ENCODE results near the gene TTC27.
"Not testable (repeated sequence)": the region's sequence is repeated elsewhere in the genome, so short reads cannot be mapped to it uniquely, and the experiment has no call there.

The TTC27 gene

GRCh38 chr2:32719933-32720716, 92.3 kb downstream of the TTC27 start:
- no peak for DNase-seq (ENCODE audit: low read depth in 2 of 2)

DNA sequence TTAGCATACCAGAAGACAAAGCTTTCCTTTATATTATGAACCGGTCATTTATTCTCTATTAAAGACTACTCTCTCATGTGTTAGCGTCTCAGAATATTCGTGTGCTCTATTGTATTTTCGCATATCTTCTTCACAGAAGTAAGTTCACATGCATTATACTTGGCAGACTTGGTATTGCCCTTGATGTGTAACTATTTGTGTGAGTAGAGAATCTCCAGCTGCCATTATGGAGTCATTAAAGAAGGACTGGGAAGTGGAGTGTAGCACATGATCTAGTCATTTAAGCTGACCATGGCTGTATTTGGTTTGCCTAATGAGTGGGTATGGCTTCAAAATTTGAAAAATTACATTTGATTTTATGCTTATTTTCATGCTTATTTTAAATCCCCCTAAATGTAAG, 92.9 kb downstream of the TTC27 start:
- DNase-seq (ENCODE audit: low read depth in 2 of 2), result no peak

GRCh38 chr2:32721376-32721775, 93.5 kb downstream of the TTC27 start:
- DNase-seq (ENCODE audit: low read depth in 2 of 2), result no peak

GRCh38 chr2:32723467-32724079, 95.7 kb downstream of the TTC27 start:
- no peak for DNase-seq (ENCODE audit: low read depth in 2 of 2)

- DNase-seq (ENCODE audit: low read depth in 2 of 2), result not testable (repeated sequence)
Observed at GRCh38 chr2:32726678-32727077, 98.8 kb downstream of the TTC27 start.

- DNase-seq (ENCODE audit: low read depth in 2 of 2), result no peak
Observed at GRCh38 chr2:32727157-32727556, 99.3 kb downstream of the TTC27 start.

DNA sequence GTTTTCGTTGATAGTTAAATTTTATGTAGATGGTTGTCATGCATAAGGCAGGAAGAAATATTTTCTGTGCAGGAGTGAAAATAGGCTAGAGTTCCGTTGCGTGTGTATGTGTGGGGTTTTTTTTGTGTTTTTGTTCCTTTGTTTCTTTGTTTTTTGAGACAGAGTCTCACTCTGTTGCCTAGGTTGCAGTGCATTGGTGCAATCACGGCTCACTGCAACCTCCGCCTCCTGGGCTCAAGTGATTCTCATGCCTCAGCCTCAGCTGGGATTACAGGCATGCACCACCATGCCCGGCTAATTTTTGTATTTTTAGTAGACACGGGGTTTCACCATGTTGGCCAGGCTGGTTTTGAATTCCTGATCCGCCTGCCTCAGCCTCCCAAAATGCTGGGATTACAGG, 103.1 kb downstream of the TTC27 start:
- not testable (repeated sequence) for DNase-seq (ENCODE audit: low read depth in 2 of 2)

DNA sequence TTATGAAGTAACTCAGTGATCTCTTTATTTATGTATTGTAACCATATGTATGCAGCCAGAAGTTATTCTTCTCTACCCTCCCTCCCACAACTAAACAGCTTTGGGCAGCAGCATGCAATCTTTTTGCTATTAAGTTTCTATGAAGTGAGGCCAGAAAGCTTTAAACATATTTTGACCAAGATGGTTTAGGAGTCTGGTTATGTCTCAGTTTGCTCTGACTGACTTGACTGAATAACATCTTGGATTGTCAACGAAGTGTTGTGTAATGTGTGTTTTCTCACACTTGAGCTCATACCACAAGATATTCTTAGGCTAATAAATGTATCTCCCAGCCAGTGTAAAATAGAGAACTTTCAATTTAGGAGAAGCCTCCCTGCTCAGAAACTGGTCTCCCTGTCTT, 104.3 kb downstream of the TTC27 start:
- no peak for DNase-seq (ENCODE audit: low read depth in 2 of 2)

GRCh38 chr2:32732912-32733472, 105.1 kb downstream of the TTC27 start:
- no peak for DNase-seq (ENCODE audit: low read depth in 2 of 2)

DNA sequence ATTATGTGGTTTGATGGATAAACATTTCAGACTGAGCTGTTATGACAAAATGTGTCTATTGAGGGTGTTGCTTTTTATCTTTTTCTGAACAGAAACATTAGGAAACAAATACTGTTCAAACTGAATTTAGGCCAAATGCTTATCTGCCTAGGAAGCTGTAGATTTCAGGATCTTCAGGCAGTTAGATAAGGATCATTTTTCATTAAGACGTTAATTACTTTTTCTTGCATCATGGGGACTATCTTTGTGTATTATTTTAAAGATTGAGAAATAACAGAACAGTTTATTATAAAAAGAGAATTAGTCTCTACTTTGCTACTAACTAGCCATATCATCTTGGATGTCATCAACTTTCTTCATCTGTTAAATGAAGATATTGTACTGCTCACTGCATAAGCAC, 107.5 kb downstream of the TTC27 start:
- no peak for DNase-seq (ENCODE audit: low read depth in 2 of 2)

DNA sequence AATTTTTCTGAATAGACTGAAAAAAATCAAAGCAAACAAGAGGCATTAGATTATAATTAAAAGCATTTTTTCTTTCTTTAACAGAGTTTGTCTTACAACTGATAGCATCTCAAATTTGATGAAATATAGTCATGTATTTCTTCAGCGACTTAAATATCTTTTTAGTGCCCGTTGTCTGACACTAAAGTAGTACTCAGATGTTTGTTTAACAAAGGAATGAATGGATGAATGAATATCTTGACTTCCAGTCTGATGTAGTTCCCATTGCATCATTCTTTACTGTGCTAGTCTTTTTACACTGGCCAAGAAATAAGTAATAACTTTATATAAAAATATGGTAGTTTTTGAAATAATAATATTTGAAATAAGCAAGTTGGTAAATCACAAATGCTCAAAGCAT, 111.1 kb downstream of the TTC27 start:
- no peak for DNase-seq (ENCODE audit: low read depth in 2 of 2)

DNA sequence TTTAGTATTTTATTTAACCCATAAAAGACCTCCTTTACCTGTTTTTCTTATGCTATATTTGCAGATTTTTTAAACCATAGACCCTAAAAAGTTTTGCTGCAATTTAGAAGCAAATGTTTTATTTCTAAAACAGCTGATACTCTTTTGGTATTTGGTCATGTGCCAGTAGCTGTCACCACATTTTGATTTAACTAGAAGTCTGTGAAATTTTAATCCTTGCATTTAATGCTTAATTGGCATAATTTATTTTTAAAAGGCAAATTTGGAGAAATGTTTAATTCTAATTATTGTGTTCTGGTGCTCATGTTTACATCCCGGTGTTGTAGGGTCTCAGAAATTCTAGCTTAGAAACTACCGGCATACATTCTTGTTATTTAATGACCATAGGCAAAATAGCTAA, 111.8 kb downstream of the TTC27 start:
- DNase-seq (ENCODE audit: low read depth in 2 of 2), result no peak

DNA sequence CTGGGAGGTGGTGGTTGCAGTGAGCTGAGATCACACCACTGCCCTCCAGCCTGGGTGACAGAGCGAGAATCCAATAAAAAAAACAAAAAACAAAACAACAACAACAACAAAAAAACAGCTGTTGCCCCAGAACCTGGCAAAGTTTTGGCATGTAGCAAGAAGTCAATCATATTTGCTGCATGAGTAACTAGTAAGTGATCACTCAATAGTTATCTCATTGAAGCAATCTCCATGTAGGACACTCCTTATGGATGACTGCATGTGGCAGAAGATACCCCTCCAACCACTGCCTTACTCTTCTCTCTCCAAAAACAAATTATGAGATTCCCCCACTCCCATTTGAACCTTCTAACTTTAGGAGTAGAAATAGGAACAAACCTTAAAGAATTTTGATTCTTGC, 113.7 kb downstream of the TTC27 start:
- DNase-seq (ENCODE audit: low read depth in 2 of 2), result no peak

DNA sequence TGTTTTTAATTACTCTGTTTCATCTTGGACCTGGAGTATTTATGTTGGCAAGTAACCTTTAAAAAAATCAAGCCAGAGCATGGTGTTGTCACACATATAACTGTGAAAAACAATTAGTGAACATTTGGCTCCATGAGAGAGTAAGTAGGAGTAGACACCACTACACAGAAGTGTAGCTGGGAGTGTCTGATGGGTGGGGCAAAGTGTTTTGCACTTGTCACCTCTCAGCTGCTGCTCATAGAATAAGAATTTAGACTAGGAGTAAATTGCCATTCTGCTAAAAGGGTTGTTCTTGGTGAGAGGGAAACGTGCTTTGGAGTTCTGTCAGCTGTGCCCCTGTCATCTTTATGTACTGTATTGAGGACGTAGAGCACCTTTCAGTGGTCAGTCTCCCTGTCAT, 114.5 kb downstream of the TTC27 start:
- no peak for DNase-seq (ENCODE audit: low read depth in 2 of 2)

DNA sequence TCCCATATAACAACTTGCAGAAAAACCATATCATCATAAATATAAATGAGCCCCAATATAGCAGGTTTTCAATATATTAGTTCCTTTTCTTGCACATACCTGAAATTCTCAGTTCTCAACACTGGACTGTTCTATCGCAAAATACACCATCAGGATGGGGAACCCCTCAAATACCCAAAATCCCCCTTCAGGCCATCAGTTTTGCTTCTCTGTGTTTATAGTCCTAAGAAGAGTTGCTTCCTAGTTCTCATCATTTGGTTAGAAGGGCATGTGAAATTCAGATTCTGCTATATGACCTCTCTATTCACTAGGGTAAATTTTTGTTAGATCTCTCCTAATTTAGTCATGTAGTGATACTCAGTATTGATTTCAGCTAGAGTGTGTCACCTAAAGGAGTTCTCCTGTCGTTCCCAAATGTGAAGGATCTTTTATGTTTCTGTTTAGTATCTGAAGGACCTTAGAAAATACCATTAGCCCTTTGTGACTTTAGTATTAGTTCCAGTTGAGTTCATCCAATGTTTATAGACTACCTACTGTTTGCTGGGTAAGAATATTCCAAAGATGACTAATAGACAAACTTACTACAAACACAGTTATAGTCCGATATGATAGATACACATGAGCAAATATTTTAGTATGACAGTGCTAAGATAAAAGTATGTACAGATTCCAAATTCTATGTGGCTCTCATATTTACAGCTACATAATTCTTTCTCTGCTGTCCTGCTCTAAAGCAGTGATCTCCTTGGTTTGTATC, 115.8 kb downstream of the TTC27 start:
- no peak for DNase-seq (ENCODE audit: low read depth in 2 of 2)

- DNase-seq (ENCODE audit: low read depth in 2 of 2), result no peak
Observed at GRCh38 chr2:32745191-32745590, 117.3 kb downstream of the TTC27 start.

- DNase-seq (ENCODE audit: low read depth in 2 of 2), result no peak
Observed at GRCh38 chr2:32745675-32746074, 117.8 kb downstream of the TTC27 start.

- no peak for DNase-seq (ENCODE audit: low read depth in 2 of 2)
Observed at GRCh38 chr2:32746669-32747068, 118.8 kb downstream of the TTC27 start.

GRCh38 chr2:32748158-32748557, 120.3 kb downstream of the TTC27 start:
- no peak for DNase-seq (ENCODE audit: low read depth in 2 of 2)

- no peak for DNase-seq (ENCODE audit: low read depth in 2 of 2)
Observed at GRCh38 chr2:32750880-32751279, 123.0 kb downstream of the TTC27 start.

- no peak for DNase-seq (ENCODE audit: low read depth in 2 of 2)
Observed at GRCh38 chr2:32752205-32752604, 124.4 kb downstream of the TTC27 start.

DNA sequence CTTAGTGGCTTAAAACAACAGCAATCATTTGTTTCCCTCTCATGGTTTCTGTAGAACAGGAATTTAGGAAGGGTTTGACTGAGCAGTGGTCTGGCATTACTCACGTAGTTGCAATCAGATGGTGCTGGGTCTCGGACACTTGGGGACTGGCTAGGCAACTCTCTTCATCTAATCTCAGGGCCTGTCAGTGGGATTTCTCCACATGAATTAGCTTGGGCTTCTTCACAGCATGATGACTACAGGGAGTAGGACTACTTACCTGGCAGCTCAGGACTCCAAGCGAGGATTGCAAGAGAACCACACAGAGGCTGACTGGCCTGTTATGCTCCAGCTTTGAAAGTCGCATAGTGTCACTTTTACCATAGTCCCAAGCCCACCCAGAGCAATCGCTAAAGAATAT, 125.1 kb downstream of the TTC27 start:
- no peak for DNase-seq (ENCODE audit: low read depth in 2 of 2)

- not testable (repeated sequence) for DNase-seq (ENCODE audit: low read depth in 2 of 2)
Observed at GRCh38 chr2:32754676-32755075, 126.8 kb downstream of the TTC27 start.

Measured in stimulated activated CD8-positive, alpha-beta memory T cell treated with anti-CD3 and anti-CD28 coated beads, Interleukin-2, amount 100 ng/mL, for 1 hour (primary cell).